Epidermal melanocyte (primary cell): Measurements from ENCODE around the gene RARA.
"Not testable (repeated sequence)": the region's sequence is repeated elsewhere in the genome, so short reads cannot be mapped to it uniquely, and the experiment has no call there.

Experiments
- DNase-seq: peaks from one replicate; pipeline ENCODE4 v3.0.0; 2011; ENCODE audit warnings: low spot score; ENCODE audit not compliant: insufficient read length

Gene RARA

GRCh38 chr17:40373999-40374398 is 65.0 kb downstream of the RARA start:
- no peak for DNase-seq

GRCh38 chr17:40374821-40375498 is 66.0 kb downstream of the RARA start:
- no peak for DNase-seq

GRCh38 chr17:40375786-40376185 is 66.8 kb downstream of the RARA start:
- not testable (repeated sequence) for DNase-seq

- DNase-seq: not testable (repeated sequence)
These were observed 67.6 kb downstream of the RARA start for GRCh38 chr17:40376541-40376940.

GRCh38 chr17:40377832-40378231 is 68.9 kb downstream of the RARA start:
- no peak for DNase-seq

- DNase-seq: no peak
These were observed 70.0 kb downstream of the RARA start for GRCh38 chr17:40378966-40379365.

- no peak for DNase-seq
These were observed 73.3 kb downstream of the RARA start for GRCh38 chr17:40382251-40382650.

GRCh38 chr17:40386555-40386954 is 77.6 kb downstream of the RARA start:
- not testable (repeated sequence) for DNase-seq

GRCh38 chr17:40399185-40399584 is 90.2 kb downstream of the RARA start:
- DNase-seq: peak; percentile 71

- DNase-seq: no peak
These were observed 93.7 kb downstream of the RARA start for GRCh38 chr17:40402668-40403067.

GRCh38 chr17:40404003-40404402 is 95.0 kb downstream of the RARA start:
- no peak for DNase-seq
